ENCODE measurements around the gene OPHN1. TPM values are rescaled to one million over a fixed set of nuclear protein-coding genes. Genes with fewer than 3 reads are reported as not detected.

OPHN1 gene
- total RNA-seq, 4 donors from 2014 or later, result 4.6 to 27.7 (median 10.8) TPM

DNA sequence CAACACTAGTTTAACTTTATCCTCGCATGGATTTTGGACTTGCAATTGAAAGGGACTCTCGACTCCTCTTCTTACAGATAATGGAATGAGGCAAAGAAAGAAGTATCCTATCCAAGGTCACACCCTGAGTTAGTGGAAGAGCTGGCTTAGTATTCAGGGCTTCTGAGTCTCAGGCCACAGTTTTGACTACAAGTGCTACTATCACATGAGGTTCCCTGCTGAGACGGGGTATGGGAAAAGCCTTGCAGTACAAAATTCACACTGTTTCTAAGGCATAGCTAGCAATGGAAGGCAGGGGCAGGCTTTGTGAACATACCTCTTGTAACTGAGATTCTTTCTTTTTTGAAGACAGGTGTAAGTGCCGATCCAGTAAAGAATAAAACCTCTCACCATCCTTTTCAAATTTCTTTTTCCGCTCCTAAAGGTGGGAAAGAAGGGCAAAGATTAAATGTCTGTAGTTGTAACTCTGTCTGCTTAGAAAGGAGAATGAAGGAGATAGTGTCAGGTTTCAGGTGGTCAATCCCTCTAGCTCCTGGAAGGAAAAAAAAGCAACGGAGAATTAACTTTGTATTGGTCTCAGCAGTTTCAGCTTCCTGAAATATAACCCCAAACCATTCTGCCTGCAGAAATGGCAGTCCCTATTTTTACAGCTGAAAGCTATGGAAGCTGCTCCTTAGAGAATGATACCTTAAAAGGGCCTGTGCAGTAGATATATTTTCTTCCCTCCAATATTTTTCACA, 199.0 kb downstream of the OPHN1 start:
- no peak for TF ChIP-seq POLR2A (IDR thresholded peaks at IDR 0.05)
- TF ChIP-seq, protein P1, sequence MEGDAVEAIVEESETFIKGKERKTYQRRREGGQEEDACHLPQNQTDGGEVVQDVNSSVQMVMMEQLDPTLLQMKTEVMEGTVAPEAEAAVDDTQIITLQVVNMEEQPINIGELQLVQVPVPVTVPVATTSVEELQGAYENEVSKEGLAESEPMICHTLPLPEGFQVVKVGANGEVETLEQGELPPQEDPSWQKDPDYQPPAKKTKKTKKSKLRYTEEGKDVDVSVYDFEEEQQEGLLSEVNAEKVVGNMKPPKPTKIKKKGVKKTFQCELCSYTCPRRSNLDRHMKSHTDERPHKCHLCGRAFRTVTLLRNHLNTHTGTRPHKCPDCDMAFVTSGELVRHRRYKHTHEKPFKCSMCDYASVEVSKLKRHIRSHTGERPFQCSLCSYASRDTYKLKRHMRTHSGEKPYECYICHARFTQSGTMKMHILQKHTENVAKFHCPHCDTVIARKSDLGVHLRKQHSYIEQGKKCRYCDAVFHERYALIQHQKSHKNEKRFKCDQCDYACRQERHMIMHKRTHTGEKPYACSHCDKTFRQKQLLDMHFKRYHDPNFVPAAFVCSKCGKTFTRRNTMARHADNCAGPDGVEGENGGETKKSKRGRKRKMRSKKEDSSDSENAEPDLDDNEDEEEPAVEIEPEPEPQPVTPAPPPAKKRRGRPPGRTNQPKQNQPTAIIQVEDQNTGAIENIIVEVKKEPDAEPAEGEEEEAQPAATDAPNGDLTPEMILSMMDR (IDR thresholded peaks at IDR 0.05), result no peak
- Histone ChIP-seq H3K36me3 (no peaks in the 10 kb centered on the region), H3K4me3 (no peak overlapping the region), H3K27ac (no peak overlapping the region), H3K4me1 (no peaks in the 10 kb centered on the region), H3K9me3 (no peaks in the 10 kb centered on the region), H3K27me3 (no peaks in the 10 kb centered on the region)
- intact Hi-C loops (cut with DNase I; ENCODE audit: low total_unique reads), result no loop called here
- DNase-seq, result no peak

DNA sequence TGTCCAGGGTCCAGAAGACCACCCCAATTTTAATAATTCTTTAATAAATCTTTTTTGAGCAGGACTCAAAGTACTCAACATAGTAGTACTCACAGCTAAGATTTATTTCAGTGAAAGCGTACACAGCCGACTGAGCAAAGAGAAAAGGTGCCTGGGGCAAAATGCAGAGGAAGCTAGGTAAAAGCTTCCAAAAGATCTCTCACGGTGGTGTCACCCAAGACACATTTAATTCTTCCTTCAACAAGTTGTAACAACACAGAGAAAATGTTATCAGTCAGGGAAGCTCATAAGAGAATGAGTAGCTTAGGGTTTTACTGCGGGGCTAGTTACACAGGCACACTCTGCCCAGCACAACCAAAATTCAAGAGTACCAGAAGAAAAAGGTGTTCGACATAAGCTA, 201.1 kb downstream of the OPHN1 start:
- intact Hi-C loops (cut with DNase I; ENCODE audit: low total_unique reads), result no loop called here
- no peaks in the 10 kb centered on the region for H3K9me3 ChIP-seq
- H3K27ac ChIP-seq, result no peak overlapping the region
- H3K36me3 ChIP-seq, result no peaks in the 10 kb centered on the region
- DNase-seq, result no peak
- no peak overlapping the region for H3K4me3 ChIP-seq
- no peak for TF ChIP-seq POLR2A (IDR thresholded peaks at IDR 0.05)
- TF ChIP-seq, protein P1 (IDR thresholded peaks at IDR 0.05), result no peak
- H3K4me1 ChIP-seq, result no peaks in the 10 kb centered on the region
- no peaks in the 10 kb centered on the region for H3K27me3 ChIP-seq

DNA sequence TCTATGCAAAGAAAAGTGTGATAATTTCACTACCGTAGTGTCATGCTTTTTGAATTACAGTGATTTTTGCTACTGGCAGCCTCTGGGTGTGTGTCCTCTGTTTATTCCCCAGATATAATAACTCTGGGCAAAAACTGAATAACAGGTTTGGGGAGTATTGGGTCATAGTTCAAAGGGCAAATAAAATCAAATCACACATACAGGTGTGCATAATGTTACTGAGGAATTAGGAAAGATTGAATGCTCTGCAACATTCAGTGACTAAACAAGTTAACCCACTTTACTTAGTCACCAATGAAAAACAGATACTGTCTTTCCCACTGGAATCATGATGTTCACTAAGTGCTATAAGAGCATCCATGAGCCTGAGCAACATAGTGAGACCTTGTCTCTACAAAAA, 224.3 kb downstream of the OPHN1 start:
- intact Hi-C loops (cut with DNase I; ENCODE audit: low total_unique reads), result no loop called here
- H3K9me3 ChIP-seq, result no peaks in the 10 kb centered on the region
- H3K27me3 ChIP-seq, result no peaks in the 10 kb centered on the region
- TF ChIP-seq, protein P1 (IDR thresholded peaks at IDR 0.05), result no peak
- TF ChIP-seq POLR2A (IDR thresholded peaks at IDR 0.05), result no peak
- H3K36me3 ChIP-seq, result no peaks in the 10 kb centered on the region
- H3K4me1 ChIP-seq, result no peaks in the 10 kb centered on the region
- no peak for DNase-seq
- no peak overlapping the region for H3K27ac ChIP-seq
- no peak overlapping the region for H3K4me3 ChIP-seq

DNA sequence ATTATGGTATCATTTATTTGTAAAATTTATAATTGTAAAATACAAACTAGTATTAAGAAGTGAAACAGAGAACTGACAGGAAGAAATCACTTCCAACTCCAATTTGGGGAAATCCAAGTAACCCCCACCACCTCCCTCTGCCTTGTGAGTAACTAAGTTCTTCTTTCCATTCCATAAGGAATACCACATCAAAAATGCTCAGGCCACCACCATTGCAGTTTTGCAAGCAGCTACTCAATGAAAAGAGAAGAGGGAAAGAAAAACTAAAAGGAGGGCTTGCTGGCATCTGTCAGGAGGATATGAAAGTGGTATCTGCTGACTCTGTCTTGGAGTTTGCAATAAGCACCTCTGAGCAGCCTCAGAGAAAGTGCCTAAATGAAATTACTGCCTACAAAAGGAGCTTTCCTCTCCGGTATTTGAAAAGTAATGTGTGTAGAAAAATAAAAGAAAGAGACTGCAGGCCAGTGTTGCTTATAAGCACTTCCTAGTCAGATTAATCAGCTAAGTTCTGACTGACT, 228.7 kb downstream of the OPHN1 start:
- H3K27ac ChIP-seq, result no peak overlapping the region
- no peaks in the 10 kb centered on the region for H3K27me3 ChIP-seq
- no peaks in the 10 kb centered on the region for H3K36me3 ChIP-seq
- intact Hi-C loops (cut with DNase I; ENCODE audit: low total_unique reads), result no loop called here
- H3K4me3 ChIP-seq, result no peak overlapping the region
- no peaks in the 10 kb centered on the region for H3K4me1 ChIP-seq
- DNase-seq, result no peak
- TF ChIP-seq, protein P1 (IDR thresholded peaks at IDR 0.05), result no peak
- no peak for TF ChIP-seq POLR2A (IDR thresholded peaks at IDR 0.05)
- no peaks in the 10 kb centered on the region for H3K9me3 ChIP-seq

DNA sequence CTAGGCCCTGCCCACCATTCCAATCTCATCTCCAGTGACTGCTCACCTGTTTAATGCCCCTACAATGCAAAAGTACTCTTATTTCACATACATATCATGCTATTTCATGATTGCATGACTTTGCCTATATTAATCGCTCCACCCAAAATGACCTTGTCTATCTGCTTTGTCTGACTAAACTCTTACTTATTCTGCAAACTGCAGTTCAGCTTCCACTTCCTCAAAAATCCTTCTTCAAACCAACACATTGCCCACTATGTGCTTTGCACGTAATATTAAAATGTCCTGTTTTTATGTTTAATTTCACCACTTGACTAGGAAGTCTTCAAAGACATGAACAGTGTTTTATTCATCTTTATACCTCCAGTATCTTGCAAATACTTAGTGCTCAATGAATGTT, 229.6 kb downstream of the OPHN1 start:
- Histone ChIP-seq H3K27me3 (no peaks in the 10 kb centered on the region), H3K27ac (no peak overlapping the region), H3K9me3 (no peaks in the 10 kb centered on the region), H3K4me3 (no peak overlapping the region), H3K36me3 (no peaks in the 10 kb centered on the region), H3K4me1 (no peaks in the 10 kb centered on the region)
- no peak for DNase-seq
- TF ChIP-seq POLR2A (IDR thresholded peaks at IDR 0.05), result no peak
- TF ChIP-seq, protein P1 (IDR thresholded peaks at IDR 0.05), result no peak
- intact Hi-C loops (cut with DNase I; ENCODE audit: low total_unique reads), result no loop called here
